CD4-positive, alpha-beta T cell treated with Interleukin-12 subunit alpha and Interleukin-12 subunit beta, for 1 hour (primary cell): Measurements from ENCODE around the gene MGP.

ENCODE experiments used
- DNase-seq: peaks from one replicate; pipeline ENCODE4 v3.0.0-alpha.2; 2020

The MGP gene

DNA sequence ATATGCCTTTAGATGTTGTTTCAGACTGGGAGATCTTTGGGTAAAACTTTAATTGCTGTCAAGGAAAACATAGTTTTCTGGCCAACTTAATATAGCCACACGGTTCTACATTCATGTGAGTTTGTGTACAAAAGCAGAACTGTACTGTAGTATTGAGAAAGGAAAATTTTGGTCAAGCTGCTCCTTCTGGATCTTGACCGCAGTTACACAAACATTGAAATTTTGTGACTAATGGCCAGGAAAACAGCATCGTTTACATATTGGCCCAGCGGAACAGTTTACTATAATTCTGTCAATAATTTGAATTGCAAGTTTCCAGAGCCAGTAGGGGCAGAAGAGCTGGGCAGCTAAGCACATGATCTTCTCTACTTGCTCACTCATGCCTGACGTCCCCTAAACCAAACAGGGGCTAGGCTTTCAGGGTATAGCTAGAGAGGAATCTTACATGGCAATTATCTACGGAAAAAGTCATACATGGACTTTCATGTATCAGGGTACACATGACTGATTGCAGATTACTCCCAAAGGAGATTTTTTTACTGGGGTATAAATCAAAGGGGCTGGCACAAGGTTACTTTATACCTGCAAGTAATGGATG lies 31.0 kb downstream of the MGP start:
- no peak for DNase-seq

DNA sequence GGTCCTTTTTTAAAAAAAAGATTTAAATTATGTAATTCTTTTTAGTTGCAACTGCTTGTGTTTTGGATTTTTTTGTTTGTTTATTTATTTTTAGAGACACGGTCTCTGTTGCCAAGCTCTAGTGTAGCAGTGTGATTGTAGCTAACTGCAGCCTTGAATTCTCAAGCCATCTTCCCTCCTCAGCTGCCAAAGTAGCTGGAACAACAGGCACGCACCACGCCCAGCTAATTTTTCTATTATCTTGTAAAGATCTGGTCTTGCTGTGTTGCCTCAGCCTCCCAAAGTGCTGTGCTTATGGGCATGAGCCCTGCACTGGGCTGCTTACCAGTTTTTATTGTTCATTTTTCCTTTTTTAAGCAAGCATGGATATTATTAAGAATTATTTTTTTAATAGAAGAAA lies 31.7 kb downstream of the MGP start:
- DNase-seq: no peak

DNA sequence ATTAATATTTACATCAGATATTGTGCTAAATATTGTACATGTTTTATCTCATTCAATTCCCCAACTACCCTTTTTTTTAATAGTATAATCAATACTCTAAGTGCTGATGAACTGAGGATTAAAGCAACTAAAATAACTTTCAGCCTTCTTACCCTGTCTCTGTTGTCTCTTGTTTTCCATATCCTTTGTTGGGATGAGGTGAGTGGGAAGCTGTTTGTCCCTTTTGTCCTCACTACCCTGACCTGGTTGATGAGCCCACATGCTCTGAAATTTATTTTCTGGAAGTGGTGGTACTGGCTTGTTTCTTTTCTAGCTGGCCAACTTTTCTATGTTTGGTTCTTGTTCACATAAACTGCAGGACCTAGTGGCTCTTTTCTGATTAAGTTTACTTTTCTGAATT lies 32.8 kb downstream of the MGP start:
- no peak for DNase-seq

- DNase-seq: no peak
These were observed 34.6 kb downstream of the MGP start for GRCh38 chr12:14850929-14851663.

DNA sequence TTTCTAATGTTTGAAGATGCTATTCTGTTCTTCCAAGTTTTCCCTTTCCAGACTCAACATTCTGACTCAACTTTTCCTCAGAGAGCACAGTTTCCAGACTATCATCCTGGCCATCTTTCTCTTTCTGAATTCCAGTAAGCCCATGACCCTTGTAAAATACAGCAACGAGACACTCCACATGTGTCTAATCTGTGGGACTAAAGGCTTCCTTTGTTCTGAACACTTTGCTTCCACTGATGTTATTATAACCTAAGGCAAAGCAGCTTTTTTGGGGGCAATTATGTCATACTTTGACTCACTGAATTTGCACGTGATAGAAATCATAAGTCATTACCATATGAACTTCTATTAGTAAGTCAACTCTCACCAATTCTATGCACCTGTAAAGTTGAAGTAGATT lies 36.0 kb downstream of the MGP start:
- no peak for DNase-seq

GRCh38 chr12:14846876-14847580 lies 38.6 kb downstream of the MGP start:
- no peak for DNase-seq

- no peak for DNase-seq
These were observed 39.5 kb downstream of the MGP start for GRCh38 chr12:14846042-14846587.

DNA sequence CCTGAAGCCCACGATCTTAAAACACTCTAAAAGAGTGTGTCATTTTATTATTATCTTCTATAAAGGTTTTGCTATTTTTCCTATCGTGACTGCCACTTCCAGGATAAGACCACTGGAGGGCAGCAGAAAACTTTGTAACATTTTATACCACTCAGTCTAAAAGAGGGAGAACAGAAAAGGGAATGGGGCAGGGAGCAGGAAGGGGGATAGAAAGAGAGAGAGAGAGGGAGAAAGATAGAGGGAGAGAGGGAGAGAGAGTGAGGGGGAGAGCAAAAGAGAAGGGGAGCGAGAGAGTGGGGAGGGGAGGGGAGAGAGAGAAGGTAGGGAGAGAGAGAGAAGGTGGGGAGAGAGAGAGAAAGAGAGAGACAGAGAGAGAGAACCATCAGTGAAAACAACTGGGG lies 40.3 kb downstream of the MGP start:
- peak; percentile 68 for DNase-seq

DNA sequence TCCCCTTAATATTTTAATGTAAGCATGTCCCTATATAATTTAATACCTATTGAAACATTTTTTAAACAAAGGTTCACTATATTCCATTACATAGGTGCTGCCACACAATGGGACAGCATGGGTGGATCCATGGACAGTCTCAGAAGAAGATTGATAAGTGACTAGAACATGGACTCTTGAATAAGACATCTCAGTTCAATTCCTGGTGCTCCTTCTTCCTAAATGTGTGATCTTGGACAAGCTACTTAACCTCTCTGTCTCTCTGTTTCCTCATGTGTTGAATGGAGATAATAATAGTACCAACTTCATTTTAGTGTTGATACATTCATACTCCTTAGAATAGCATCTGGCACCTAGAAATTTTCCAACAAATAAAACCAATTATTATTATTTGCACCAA lies 41.3 kb downstream of the MGP start:
- no peak for DNase-seq

DNA sequence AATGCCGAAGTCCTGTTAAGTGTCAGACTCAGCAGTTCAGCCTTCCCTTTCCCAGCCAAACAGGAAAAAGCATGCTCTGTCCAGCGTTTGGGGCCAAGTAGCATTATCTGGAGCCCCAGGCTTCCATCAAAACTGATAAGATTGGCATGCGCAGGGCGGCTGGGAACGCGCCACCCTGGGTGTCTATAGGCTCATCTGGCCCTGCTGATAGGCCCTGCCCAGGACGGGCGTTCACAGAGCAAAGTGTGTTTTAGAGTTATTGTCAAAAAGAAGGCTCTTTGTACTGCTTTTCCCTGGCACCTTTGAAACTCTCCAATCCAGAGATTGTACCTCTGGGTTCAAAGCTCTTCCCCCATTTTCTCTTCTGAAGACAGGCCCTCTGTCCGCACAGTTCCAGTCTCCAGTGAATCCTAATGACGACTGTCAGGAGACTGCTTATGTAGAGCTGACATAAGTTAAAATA lies 42.2 kb downstream of the MGP start, which contains the start of gene ART4:
Gene ART4 (minus strand): TSS at position 102 of the 463 bp plus-strand sequence. CDS start 413 bp downstream, outside the sequence.
- no peak for DNase-seq

- no peak for DNase-seq
These were observed 43.3 kb downstream of the MGP start for GRCh38 chr12:14842315-14842714.

DNA sequence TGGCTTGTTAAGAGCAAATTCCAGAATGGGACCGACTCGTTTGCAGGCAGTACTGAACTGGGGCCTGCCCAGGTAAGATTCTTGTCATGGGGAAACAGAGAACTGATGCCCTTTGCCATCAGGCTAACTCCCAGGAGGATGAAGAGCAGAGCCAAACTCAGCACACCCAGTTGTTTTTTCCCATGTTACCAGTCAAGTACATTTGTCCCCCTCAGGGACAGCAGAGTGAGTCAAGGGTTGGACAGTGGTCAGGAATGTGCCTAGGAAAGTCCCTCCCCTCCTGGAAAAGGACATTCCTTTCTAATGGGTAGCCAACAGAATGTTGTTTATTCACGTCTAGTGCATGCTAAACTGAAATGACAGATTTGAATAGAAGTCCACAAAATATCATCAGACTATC lies 43.9 kb downstream of the MGP start:
- no peak for DNase-seq

DNA sequence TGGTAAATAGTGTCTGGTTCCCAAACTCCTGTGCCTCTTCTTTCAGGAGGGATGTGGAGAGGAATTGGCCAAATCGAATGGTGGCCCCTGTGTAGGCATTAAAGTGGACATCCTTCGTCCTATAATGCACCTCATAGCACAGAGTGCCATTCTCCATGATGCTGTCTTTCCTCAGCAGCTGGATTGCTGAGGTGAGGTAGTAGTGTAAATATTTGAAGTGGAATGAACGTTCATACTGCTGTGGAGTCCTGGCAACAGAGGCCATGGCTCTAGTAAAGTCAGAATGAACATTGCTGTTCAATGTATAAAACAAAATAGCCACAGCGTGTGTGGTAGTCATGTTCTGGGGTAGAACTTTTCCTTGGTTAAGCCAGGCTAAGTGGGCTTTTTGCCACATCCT lies 45.0 kb downstream of the MGP start:
- DNase-seq: no peak

GRCh38 chr12:14839262-14839661 lies 46.4 kb downstream of the MGP start:
- no peak for DNase-seq

DNA sequence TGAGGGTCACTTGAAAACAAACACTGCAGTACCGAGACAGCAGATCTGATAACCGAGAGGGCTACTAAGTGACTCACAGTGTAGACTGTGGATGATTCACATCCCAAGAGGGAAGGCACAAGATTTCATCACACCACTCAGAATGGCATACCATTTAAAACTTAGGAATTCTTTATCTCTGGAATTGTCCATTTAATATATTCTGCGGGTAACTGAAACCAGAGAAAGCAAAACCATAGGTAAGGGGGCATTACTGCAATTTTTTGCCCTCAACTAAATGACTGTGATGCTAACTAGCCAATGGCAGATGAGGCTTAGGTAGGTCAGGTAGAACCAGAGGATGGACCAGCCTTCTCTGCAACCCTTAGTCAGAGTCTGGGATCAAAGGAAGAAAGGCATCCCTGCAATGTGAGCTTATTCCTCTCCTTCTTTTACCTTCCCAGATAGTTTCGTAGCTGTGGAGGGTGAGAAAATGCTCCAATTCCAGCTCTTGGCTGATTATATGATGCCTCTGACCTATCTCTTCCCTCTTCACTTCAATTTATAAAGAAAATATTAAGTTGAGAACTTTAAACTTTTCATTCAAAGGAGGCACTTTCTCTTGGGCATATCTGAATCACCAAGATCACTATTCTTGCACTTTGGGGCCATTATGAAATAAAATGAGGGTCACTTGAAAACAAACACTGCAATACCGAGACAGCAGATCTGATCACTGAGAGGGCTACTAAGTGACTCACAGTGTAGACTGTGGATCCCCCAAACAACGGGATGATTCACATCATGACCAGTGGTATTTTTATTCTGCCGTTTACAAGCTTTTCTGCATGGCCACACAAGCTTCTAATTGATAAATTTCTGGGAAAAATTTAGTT lies 49.1 kb downstream of the MGP start:
- DNase-seq: no peak

- no peak for DNase-seq
These were observed 51.1 kb downstream of the MGP start for GRCh38 chr12:14834509-14834908.

GRCh38 chr12:14833952-14834351 lies 51.7 kb downstream of the MGP start:
- no peak for DNase-seq

- no peak for DNase-seq
These were observed 52.3 kb downstream of the MGP start for GRCh38 chr12:14833336-14833735.
